Sigmoid colon (tissue), 7 donors: ENCODE data around the gene SPPL2B. TPM values are rescaled to one million over a fixed set of nuclear protein-coding genes. Genes with fewer than 3 reads are reported as not detected.

Experiments
- DNase-seq: peaks from one replicate; pipeline ENCODE4 v3.0.0-alpha.2; 2019
- H3K27ac ChIP-seq, 4 donors: fragments of 200-600 bp; sonication (generic); one replicate each; pipeline ENCODE4 v1.5.1; 2016 to 2019; ENCODE audit warnings: mild to moderate bottlenecking in 1 of 4
- H3K27me3 ChIP-seq, 3 donors: fragments of 200-600 bp; sonication (generic); one replicate each; pipeline ENCODE4 v1.5.1; 2019; ENCODE audit warnings: mild to moderate bottlenecking in 1 of 3
- H3K36me3 ChIP-seq, 4 donors: fragments of 200-600 bp; sonication (generic); one replicate each; pipeline ENCODE4 v1.5.1; 2016 to 2019
- H3K4me1 ChIP-seq, 4 donors: fragments of 200-600 bp; sonication (generic); one replicate each; pipeline ENCODE4 v1.5.1; 2017 to 2019
- H3K4me3 ChIP-seq, 4 donors: fragments of 200-600 bp; sonication (generic); one replicate each; pipeline ENCODE4 v1.5.1; 2017 to 2019; ENCODE audit warnings: mild to moderate bottlenecking in 2 of 4, moderate library complexity in 1 of 4
- H3K9me3 ChIP-seq, 4 donors: fragments of 200-600 bp in 3 of 4; sonication (generic) in 3 of 4; one replicate each; pipeline versions ENCODE4 v1.5.1 to v1.6.1; 2013 to 2019
- CTCF ChIP-seq, 4 experiments: fragments of 450-650 bp in 3 of 4; fragments of 200-600 bp in 1 of 4; IDR thresholded peaks; one replicate each; pipeline ENCODE4 v1.5.1; 2016 to 2019; ENCODE audit warnings: antibody characterized with exemption in 4 of 4, mild to moderate bottlenecking in 3 of 4, moderate library complexity in 2 of 4
- EP300 ChIP-seq, 4 donors: sonication (generic); formaldehyde crosslinking; IDR thresholded peaks; one replicate each; pipeline ENCODE4 v1.6.1; 2017; ENCODE audit warnings: antibody characterized with exemption in 4 of 4
- POLR2A ChIP-seq, 2 donors: fragments of 450-650 bp; IDR thresholded peaks; one replicate each; pipeline ENCODE4 v1.6.1; 2016; ENCODE audit warnings: antibody characterized with exemption in 2 of 2, mild to moderate bottlenecking in 2 of 2, moderate library complexity in 2 of 2
- POLR2AphosphoS5 ChIP-seq, 4 donors: sonication (generic); formaldehyde crosslinking; IDR thresholded peaks; one replicate each; pipeline ENCODE4 v1.6.1; 2017; ENCODE audit warnings: antibody characterized with exemption in 4 of 4
- WGBS, 2 donors: extraction: QIAGEN DNeasy Blood & Tissue Kit; methylation state at CpG; one replicate each; pipeline ENCODE4 v1.1.7; 2013; 5-methylcytosine and 5-hydroxymethylcytosine counted together
- intact Hi-C: fragments of 100-400 bp; cut with DNase I; formaldehyde crosslinking; loops from one replicate; pipeline ENCODE4 v1.15.1; 2023
- polyA plus RNA-seq, 3 donors: library from polyadenylated mRNA; stranded (reverse); fragments of 200-250 nt; gene quantifications; one replicate each; pipeline ENCODE4 v1.2.3, GENCODE V29; 2013
- total RNA-seq, 4 donors: library from RNA; depleted of rRNA; stranded (reverse); fragments of >200 nt; gene quantifications; one replicate each; pipeline ENCODE4 v1.1.0, GENCODE V29; 2016
- donor health status: healthy with polysubstance abuse.
- donor health status: Bipolar disorder and iron deficiency.
- donor health status: healthy.

The SPPL2B gene
- total and polyA plus RNA-seq, 7 donors = 6.0 to 145 (median 17.1) TPM

GRCh38 chr19:2318923-2319322, 9.6 kb upstream of the SPPL2B start:
- intact Hi-C loops = loop anchor here (5.0 kb wide), 1 partner anchor 162 kb away; no protein-coding TSS in a partner anchor

GRCh38 chr19:2319551-2319950, 8.9 kb upstream of the SPPL2B start:
- TF ChIP-seq EP300 (IDR thresholded peaks at IDR 0.05) (no peak), CTCF (IDR thresholded peaks at IDR 0.05) (no peak), POLR2AphosphoS5 (IDR thresholded peaks at IDR 0.05) (no peak)
- peaks cover 0 to 8% (median 0%) of the 10 kb centered on the region in 4 donors for H3K4me1 ChIP-seq
- intact Hi-C loops = loop anchor here (5.0 kb wide), 1 partner anchor 162 kb away; no protein-coding TSS in a partner anchor
- WGBS, 2 donors = 91 to 94% methylated on average over 20 of the region's 20 CpGs
- no peaks in the 10 kb centered on the region for H3K27me3 ChIP-seq
- no peak overlapping the region for H3K4me3 ChIP-seq
- peaks cover 0 to 37% (median 11%) of the 10 kb centered on the region in 4 donors for H3K36me3 ChIP-seq
- H3K27ac ChIP-seq = no peak overlapping the region
- DNase-seq = no peak
- peaks cover 0 to 5% (median 2%) of the 10 kb centered on the region in 4 donors for H3K9me3 ChIP-seq

More at GRCh38 chr19:2318923-2319322, 9.6 kb upstream of the SPPL2B start:
- peaks cover 0 to 30% (median 7%) of the 10 kb centered on the region in 4 donors for H3K36me3 ChIP-seq
- TF ChIP-seq POLR2AphosphoS5 (IDR thresholded peaks at IDR 0.05) (no peak), EP300 (IDR thresholded peaks at IDR 0.05) (no peak), POLR2A (IDR thresholded peaks at IDR 0.05) (no peak), CTCF (IDR thresholded peaks at IDR 0.05) (no peak)
- no peaks in the 10 kb centered on the region for H3K27me3 ChIP-seq
- no peak for DNase-seq
- 70 to 81% methylated on average over 6 of the region's 6 CpGs for WGBS, 2 donors
- peaks cover 0 to 6% (median 2%) of the 10 kb centered on the region in 4 donors for H3K9me3 ChIP-seq
- no peak overlapping the region for H3K27ac ChIP-seq
- H3K4me3 ChIP-seq = no peak overlapping the region
- peaks cover 0 to 8% (median 0%) of the 10 kb centered on the region in 4 donors for H3K4me1 ChIP-seq

- Histone ChIP-seq H3K9me3 (peaks cover 0 to under 1% (median under 1%) of the 10 kb centered on the region in 4 donors), H3K4me1 (peaks cover 0 to 8% (median 0%) of the 10 kb centered on the region in 4 donors), H3K27ac (no peak overlapping the region), H3K36me3 (peaks cover 0 to 40% (median 14%) of the 10 kb centered on the region in 4 donors), H3K27me3 (no peaks in the 10 kb centered on the region), H3K4me3 (no peak overlapping the region)
- no peak for TF ChIP-seq POLR2AphosphoS5 (IDR thresholded peaks at IDR 0.05)
- TF ChIP-seq CTCF (IDR thresholded peaks at IDR 0.05) = no peak
- TF ChIP-seq EP300 (IDR thresholded peaks at IDR 0.05) = no peak
- no peak for TF ChIP-seq POLR2A (IDR thresholded peaks at IDR 0.05)
- 74 to 81% methylated on average over 12 of the region's 12 CpGs for WGBS, 2 donors
- intact Hi-C loops = no loop called here
- no peak for DNase-seq
Observed at GRCh38 chr19:2320049-2320448, 8.4 kb upstream of the SPPL2B start.

- H3K4me1 ChIP-seq = peaks cover 0 to 4% (median 0%) of the 10 kb centered on the region in 4 donors
- DNase-seq = no peak
- H3K36me3 ChIP-seq = peaks cover 0 to 47% (median 14%) of the 10 kb centered on the region in 4 donors
- TF ChIP-seq POLR2A (IDR thresholded peaks at IDR 0.05) (no peak), EP300 (IDR thresholded peaks at IDR 0.05) (no peak), CTCF (IDR thresholded peaks at IDR 0.05) (no peak), POLR2AphosphoS5 (IDR thresholded peaks at IDR 0.05) (no peak)
- no peaks in the 10 kb centered on the region for H3K27me3 ChIP-seq
- H3K9me3 ChIP-seq = no peaks in the 10 kb centered on the region
- no peak overlapping the region for H3K4me3 ChIP-seq
- no peak overlapping the region for H3K27ac ChIP-seq
- intact Hi-C loops = no loop called here
- 88 to 89% methylated on average over 12 of the region's 12 CpGs for WGBS, 2 donors
Observed at GRCh38 chr19:2320939-2321338, 7.5 kb upstream of the SPPL2B start.
